Cerebellar nuclear complex (tissue), 1 donor: Measurements from ENCODE around the gene ANHX.
"Not testable (repeated sequence)": the region's sequence is repeated elsewhere in the genome, so short reads cannot be mapped to it uniquely, and the experiment has no call there.

Source experiments
- DNase-seq, 2 experiments: peaks; one replicate each; lab custom pipeline; 2025; lab: John Stamatoyannopoulos, UW

Gene ANHX

GRCh38 chr12:133235401-133236112 lies at the start of gene ANHX:
Gene ANHX, minus strand, starts transcription at chr12:133235877. Its CDS starts 1,521 bp downstream, at chr12:133234356.
- no peak for DNase-seq

GRCh38 chr12:133264668-133265067 lies 29.0 kb upstream of the ANHX start:
- not testable (repeated sequence) for DNase-seq

GRCh38 chr12:133264173-133264572 lies 28.5 kb upstream of the ANHX start:
- no peak for DNase-seq

- no peak for DNase-seq
Observed at GRCh38 chr12:133256321-133256720, 20.6 kb upstream of the ANHX start.

- DNase-seq = not testable (repeated sequence)
Observed at GRCh38 chr12:133255833-133256232, 20.2 kb upstream of the ANHX start.

- no peak for DNase-seq
Observed at GRCh38 chr12:133251732-133252131, 16.1 kb upstream of the ANHX start.

GRCh38 chr12:133236556-133236955 lies 879 bp upstream of the ANHX start:
- no peak for DNase-seq

- no peak for DNase-seq
Observed at GRCh38 chr12:133236144-133236543, 467 bp upstream of the ANHX start.

- DNase-seq = no peak
Observed at GRCh38 chr12:133234971-133235370, 706 bp downstream of the ANHX start.

- no peak for DNase-seq
Observed at GRCh38 chr12:133233993-133234564, 1.6 kb downstream of the ANHX start.

- DNase-seq = no peak
Observed at GRCh38 chr12:133233006-133233405, 2.7 kb downstream of the ANHX start.

GRCh38 chr12:133231001-133231400 lies 4.7 kb downstream of the ANHX start:
- DNase-seq = no peak

- DNase-seq = no peak
Observed at GRCh38 chr12:133227281-133227852, 8.3 kb downstream of the ANHX start.

GRCh38 chr12:133226690-133227089 lies 9.0 kb downstream of the ANHX start:
- DNase-seq = no peak

- no peak for DNase-seq
Observed at GRCh38 chr12:133225527-133225926, 10.2 kb downstream of the ANHX start.

GRCh38 chr12:133222211-133222610 lies 13.5 kb downstream of the ANHX start:
- DNase-seq = no peak

GRCh38 chr12:133221241-133221640 lies 14.4 kb downstream of the ANHX start:
- DNase-seq = no peak

GRCh38 chr12:133220521-133220920 lies 15.2 kb downstream of the ANHX start:
- no peak for DNase-seq

- no peak for DNase-seq
Observed at GRCh38 chr12:133217219-133217618, 18.5 kb downstream of the ANHX start.

- no peak for DNase-seq
Observed at GRCh38 chr12:133215724-133216123, 20.0 kb downstream of the ANHX start.

GRCh38 chr12:133206390-133206789 lies 29.3 kb downstream of the ANHX start:
- no peak for DNase-seq

- DNase-seq = no peak
Observed at GRCh38 chr12:133204264-133204603, 31.4 kb downstream of the ANHX start.
